GM20000 (cell line): Measurements from ENCODE around the gene USH2A.

Source experiments
- DNase-seq: peaks from one replicate; pipeline ENCODE4 v3.0.0; 2012; ENCODE audit warnings: low spot score
- TF ChIP-seq, protein P1 (sequence below): IDR thresholded peaks from 2 replicates; pipeline ENCODE4 v1.5.1; 2012; ENCODE audit warnings: mild to moderate bottlenecking, control low read depth; ENCODE audit errors: extremely low read depth, missing control alignments

The USH2A gene

GRCh38 chr1:215888159-215888558 is 535.1 kb downstream of the USH2A start:
- DNase-seq, result no peak
- TF ChIP-seq, protein P1, sequence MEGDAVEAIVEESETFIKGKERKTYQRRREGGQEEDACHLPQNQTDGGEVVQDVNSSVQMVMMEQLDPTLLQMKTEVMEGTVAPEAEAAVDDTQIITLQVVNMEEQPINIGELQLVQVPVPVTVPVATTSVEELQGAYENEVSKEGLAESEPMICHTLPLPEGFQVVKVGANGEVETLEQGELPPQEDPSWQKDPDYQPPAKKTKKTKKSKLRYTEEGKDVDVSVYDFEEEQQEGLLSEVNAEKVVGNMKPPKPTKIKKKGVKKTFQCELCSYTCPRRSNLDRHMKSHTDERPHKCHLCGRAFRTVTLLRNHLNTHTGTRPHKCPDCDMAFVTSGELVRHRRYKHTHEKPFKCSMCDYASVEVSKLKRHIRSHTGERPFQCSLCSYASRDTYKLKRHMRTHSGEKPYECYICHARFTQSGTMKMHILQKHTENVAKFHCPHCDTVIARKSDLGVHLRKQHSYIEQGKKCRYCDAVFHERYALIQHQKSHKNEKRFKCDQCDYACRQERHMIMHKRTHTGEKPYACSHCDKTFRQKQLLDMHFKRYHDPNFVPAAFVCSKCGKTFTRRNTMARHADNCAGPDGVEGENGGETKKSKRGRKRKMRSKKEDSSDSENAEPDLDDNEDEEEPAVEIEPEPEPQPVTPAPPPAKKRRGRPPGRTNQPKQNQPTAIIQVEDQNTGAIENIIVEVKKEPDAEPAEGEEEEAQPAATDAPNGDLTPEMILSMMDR, result no peak

- DNase-seq, result no peak
- TF ChIP-seq, protein P1, result no peak
These were observed 535.6 kb downstream of the USH2A start for GRCh38 chr1:215887627-215888026.

DNA sequence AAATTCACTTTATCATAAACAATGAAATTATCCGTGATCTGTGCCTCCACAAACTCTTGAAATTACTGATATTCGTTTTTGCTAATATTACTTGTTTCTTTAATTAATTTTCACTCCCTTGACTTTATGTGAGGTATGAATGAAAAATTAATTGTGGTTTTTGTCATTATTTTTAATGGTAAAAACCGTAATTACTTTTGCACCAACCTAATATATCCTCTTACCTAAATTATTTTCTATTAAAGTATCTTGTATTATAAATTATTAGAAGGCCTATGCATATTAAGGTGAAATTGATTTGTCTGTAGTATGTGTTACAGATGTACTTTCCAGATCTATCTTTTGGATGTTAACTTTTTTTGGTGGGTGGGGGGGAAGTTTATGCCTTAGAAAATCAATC is 540.2 kb downstream of the USH2A start:
- TF ChIP-seq, protein P1, result no peak
- DNase-seq, result no peak

- no peak for DNase-seq
These were observed 544.4 kb downstream of the USH2A start for GRCh38 chr1:215878843-215879242.

DNA sequence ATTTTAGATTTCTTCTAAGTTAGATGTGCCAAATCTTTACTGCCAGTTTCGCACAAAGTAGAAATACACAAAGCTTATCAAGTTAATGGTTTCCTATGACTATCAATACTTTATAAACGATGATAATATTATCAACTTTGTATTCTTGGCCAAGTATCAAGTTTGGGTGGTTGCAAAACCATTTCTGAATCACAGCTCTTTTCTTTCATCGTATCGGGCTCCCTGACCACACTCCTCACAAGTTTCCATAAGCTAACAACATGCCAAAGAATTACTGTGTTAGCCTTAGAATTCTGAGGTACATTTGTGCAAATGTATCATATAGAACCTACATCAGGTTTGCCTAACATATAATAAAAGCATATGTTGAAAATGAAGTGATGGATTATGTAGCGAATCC is 545.1 kb downstream of the USH2A start:
- TF ChIP-seq, protein P1, result no peak
- no peak for DNase-seq

More at GRCh38 chr1:215878843-215879242, 544.4 kb downstream of the USH2A start:
- TF ChIP-seq, protein P1, result no peak

DNA sequence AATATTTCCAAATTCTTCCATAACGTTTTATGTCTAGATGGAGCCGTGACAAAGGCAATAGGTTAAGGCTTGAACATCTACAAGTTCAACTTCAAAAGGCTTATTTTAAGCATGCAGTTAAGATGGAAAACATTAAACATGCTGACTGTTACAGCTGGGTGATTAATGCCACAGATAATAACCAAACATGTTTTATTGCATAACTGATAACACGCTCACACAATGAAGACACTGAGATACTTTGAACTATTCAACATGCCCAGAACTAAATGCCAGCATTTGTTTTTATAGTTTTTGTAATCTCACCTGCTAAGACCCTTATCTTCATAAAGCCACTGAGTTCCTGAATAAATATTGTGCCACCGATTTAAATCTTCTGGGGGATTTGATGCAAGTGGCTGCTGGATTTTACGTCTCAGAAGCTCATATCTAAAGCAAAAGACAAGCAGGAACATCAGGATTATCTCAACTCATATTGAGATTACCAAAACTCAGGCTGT is 545.7 kb downstream of the USH2A start:
- TF ChIP-seq, protein P1, result no peak

DNA sequence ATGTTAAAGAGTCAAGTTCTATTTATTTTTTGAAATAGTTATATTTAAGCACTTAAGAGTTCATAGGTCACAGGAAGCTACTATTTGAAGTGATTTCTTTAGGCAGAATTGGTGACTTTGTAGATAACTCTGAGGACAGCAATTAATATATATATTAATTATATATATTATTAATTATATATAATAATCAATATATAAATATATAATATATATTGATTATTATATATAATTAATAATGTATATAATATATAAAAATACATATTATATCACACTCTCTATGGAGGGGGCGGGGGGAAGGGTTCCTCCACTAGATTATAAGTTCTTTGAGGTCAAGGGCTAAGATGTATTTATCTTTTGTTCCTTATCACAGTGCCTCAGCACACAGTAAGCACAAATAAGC is 547.5 kb downstream of the USH2A start:
- no peak for DNase-seq
- TF ChIP-seq, protein P1, result no peak

More for the DNA sequence above, 545.7 kb downstream of the USH2A start:
- no peak for DNase-seq

DNA sequence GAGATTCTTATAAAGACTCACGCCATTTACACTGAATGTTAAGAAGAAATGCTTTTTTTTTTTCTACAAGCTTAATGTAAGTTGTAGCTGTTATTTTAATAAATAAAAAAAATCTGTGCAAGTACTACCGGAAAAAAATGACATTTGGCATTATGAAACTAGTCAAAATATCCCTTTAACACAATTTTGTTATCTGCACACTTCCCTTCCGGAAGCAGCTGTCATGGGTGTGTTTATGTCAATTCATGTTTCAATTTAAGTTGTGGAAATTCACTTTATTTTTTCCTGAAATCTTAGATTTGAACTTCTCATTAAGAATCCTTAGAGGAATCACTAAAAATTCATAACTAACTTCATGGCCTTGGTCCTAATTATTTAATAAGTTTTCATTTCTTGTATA is 548.0 kb downstream of the USH2A start:
- no peak for DNase-seq
- TF ChIP-seq, protein P1, result no peak
